CD4-positive, alpha-beta T cell treated with Interferon alpha-2 for 1 hour (primary cell): ENCODE data around the gene NOL9.

ENCODE experiments used
- DNase-seq, 2 donors: peaks; one replicate each; pipeline ENCODE4 v3.0.0-alpha.2; 2020 to 2022

The NOL9 gene

DNA sequence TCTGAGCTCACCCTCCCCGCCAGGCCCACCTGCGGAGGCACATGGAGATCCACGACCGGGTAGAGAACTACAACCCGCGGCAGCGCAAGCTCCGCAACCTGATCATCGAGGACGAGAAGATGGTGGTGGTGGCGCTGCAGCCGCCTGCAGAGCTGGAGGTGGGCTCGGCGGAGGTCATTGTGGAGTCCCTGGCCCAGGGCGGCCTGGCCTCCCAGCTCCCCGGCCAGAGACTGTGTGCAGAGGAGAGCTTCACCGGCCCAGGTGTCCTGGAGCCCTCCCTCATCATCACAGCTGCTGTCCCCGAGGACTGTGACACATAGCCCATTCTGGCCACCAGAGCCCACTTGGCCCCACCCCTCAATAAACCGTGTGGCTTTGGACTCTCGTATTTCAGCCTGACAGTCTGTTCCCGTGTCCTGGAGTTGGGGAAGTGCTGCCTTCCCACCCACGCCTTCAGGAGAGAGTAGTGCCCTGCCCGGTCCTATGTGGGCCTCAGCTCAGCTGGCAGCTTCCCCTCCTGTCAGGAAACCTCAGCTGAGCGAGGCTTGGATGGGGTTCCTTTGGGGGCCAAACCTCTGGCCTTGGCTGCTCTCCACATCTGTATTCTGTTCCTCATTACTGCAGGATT is 34.7 kb upstream of the NOL9 start:
- DNase-seq: no peak

DNA sequence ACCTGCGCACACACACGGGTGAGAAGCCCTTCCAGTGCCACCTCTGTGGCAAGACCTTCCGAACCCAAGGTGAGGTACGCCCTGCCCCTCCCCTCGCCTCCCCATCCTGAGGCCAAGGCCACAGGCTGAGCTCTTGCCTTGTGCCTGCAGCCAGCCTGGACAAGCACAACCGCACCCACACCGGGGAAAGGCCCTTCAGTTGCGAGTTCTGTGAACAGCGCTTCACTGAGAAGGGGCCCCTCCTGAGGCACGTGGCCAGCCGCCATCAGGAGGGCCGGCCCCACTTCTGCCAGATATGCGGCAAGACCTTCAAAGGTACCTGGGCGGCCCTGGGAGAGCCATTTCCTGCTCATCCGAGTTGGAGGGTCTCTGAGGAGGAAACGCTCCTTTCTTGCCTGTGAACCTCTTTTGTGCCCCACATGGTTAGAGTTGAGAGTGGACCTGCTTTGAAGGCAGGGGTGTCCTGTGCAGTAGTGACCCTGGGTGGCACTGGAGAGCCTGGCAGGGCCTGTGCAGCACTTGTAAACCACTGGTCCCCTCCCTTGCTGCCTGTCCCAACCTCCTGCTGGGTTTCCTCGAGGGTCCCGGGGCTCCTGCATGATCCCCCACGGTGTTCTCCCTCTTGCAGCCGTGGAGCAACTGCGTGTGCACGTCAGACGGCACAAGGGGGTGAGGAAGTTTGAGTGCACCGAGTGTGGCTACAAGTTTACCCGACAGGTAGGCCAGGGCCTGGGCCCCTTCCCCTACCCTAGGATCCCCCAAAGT is 34.0 kb upstream of the NOL9 start:
- no peak for DNase-seq

GRCh38 chr1:6587261-6588005 is 33.1 kb upstream of the NOL9 start:
- DNase-seq: no peak

- no peak for DNase-seq
Observed at GRCh38 chr1:6586404-6586816, 32.1 kb upstream of the NOL9 start.

DNA sequence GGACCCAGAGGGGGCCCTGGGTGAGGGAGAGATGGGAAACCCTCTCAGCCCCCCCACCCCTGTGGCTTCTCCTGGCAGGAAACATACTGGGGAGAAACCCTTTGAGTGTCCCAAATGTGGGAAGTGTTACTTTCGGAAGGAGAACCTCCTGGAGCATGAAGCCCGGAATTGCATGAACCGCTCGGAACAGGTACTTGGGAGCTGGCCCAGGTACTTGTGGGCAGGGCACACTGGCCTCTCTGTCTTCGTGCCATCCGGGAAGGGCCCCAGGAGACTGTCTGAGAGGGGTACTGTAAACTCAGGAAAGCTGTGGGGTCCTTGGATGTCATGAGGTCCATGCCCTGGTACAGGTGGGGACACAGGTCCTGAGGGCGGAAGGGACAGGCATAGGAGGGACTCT is 31.5 kb upstream of the NOL9 start:
- no peak for DNase-seq

GRCh38 chr1:6585081-6585722 is 30.9 kb upstream of the NOL9 start:
- DNase-seq: no peak

- no peak for DNase-seq
Observed at GRCh38 chr1:6584126-6585080, 30.1 kb upstream of the NOL9 start.

- no peak for DNase-seq
Observed at GRCh38 chr1:6582370-6582769, 28.1 kb upstream of the NOL9 start.

DNA sequence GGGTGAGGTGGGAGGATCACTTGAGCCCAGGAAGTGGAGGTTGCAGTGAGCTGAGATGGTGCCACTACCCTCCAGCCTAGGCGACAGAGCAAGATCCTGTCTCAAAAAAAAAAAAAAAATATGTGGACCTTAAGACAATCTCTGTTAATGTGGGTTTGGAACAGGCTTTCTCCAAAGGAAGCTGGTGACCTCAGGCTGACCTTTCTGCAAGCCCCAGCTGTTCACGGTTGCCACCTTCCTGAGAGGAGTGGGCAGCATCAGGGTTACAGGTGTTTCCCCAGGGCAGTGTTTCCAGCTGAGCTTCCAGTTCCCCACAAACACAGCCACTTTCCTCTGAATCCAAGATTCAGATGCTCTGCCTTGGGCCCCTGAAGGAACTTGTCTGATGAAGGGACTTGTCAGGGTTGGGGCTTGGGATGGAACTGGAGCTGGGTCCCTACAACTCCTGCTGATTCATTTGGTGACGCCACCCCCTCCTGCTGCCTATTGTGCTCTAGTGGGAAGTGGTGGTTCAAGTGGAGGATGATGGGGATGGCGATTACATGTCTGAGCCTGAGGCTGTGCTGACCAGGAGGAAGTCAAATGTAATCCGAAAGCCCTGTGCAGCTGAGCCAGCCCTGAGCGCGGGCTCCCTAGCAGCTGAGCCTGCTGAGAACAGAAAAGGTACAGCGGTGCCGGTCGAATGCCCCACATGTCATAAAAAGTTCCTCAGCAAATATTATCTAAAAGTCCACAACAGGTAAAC is 27.4 kb upstream of the NOL9 start:
- DNase-seq: peak in 1 of 2 donors; percentile 46

GRCh38 chr1:6580593-6581409 is 26.5 kb upstream of the NOL9 start:
- no peak for DNase-seq

DNA sequence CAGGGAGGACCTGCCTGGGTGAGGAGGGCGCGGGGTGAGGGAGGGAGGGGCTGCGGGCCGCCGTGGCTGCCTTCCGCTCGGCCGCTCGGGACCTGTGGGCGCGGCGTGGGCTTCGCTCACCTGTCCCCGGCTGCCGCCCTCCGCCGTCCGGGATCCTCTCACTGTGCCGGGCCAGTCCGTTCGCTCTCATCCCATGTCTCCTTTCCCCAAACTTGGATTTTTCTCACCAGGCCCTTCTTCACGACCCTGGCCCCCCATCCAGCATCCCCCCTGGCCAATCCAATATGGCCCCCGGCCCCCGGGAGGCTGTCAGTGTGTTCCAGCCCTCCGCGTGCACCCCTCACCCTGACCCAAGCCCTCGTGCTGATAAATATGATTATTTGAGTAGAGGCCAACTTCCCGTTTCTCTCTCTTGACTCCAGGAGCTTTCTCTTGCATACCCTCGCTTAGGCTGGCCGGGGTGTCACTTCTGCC is 25.8 kb upstream of the NOL9 start:
- no peak for DNase-seq

DNA sequence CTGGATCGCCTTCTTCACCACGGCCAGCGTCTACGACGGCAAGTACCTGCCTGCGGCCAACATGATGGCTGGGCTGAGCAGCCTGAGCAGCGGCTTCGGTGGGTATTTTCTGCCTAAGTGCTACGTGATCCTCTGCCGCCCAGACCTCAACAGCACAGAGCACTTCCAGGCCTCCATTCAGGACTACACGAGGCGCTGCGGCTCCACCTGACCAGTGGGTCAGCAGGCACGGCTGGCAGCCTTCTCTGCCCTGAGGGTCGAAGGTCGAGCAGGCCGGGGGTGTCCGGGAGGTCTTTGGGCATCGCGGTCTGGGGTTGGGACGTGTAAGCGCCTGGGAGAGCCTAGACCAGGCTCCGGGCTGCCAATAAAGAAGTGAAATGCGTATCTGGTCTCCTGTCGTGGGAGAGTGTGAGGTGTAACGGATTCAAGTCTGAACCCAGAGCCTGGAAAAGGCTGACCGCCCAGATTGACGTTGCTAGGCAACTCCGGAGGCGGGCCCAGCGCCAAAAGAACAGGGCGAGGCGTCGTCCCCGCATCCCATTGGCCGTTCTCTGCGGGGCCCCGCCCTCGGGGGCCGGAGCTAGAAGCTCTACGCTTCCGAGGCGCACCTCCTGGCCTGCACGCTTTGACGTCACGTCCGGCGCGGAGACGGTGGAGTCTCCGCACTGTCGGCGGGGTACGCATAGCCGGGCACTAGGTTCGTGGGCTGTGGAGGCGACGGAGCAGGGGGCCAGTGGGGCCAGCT is 25.2 kb upstream of the NOL9 start, which contains the start of gene ZBTB48:
TSS of gene ZBTB48 (plus strand) at position 621 of the 745 bp plus-strand sequence. CDS start 616 bp downstream, outside the sequence.
- DNase-seq: peak; percentile 97 to 98

- no peak for DNase-seq
Observed at GRCh38 chr1:6578624-6579373, 24.5 kb upstream of the NOL9 start.

GRCh38 chr1:6577831-6578525 is 23.7 kb upstream of the NOL9 start:
- DNase-seq: no peak

DNA sequence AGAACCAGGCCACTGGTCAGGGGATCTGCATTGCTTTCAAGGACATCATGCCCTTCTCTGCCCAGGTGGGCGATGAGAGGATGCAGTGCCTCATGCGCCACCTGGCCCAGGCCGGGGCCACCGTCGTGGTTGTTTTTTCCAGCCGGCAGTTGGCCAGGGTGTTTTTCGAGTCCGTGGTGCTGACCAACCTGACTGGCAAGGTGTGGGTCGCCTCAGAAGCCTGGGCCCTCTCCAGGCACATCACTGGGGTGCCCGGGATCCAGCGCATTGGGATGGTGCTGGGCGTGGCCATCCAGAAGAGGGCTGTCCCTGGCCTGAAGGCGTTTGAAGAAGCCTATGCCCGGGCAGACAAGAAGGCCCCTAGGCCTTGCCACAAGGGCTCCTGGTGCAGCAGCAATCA is 20.5 kb upstream of the NOL9 start:
- no peak for DNase-seq

DNA sequence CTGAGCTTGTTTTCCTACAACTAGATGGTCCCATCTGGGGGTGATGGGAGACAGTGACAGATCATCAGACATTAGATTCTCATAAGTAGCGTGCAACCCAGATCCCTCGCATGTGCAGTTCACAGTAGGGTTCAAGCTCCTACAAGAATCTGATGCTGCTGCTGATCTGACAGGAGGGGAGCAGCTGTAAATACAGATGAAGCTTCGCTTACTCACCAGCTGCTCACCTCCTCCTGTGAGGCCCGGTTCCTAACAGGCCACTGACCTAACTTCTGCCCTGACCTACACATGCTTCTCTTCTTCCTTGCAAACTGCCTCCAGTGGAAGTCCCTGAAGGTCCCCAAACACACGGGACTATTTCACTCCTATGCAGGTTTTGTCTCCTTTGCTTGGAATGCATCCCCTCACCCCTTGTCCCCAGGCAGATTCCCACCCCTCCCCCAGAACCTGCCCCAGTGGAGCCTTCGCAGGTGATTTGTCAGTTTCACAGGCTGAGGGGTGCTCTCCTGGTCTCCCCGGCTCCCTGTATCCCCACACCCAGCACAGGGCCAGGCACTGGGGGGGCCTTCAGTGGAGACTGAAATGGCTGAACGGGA is 19.8 kb upstream of the NOL9 start:
- no peak for DNase-seq

GRCh38 chr1:6572653-6573383 is 18.5 kb upstream of the NOL9 start:
- DNase-seq: no peak
